Breast epithelium (tissue), 4 donors: ENCODE measurements around the gene NR1H2. TPM values are rescaled to one million over a fixed set of nuclear protein-coding genes. Genes with fewer than 3 reads are reported as not detected.

Source experiments
- DNase-seq, 2 donors: peaks; one replicate each; pipeline ENCODE4 v3.0.0-alpha.2; 2019; ENCODE audit warnings: low spot score in 2 of 2
- H3K27ac ChIP-seq, 2 donors: fragments of 200-600 bp; sonication (generic) in 1 of 2; one replicate each; pipeline ENCODE4 v1.5.1; 2016 to 2019; ENCODE audit warnings: mild to moderate bottlenecking in 1 of 2
- H3K27me3 ChIP-seq, 2 donors: fragments of 200-600 bp; sonication (generic) in 1 of 2; one replicate each; pipeline versions ENCODE4 v1.5.1 to v1.6.0; 2017 to 2019; ENCODE audit warnings: control low read depth in 1 of 2, mild to moderate bottlenecking in 1 of 2
- H3K36me3 ChIP-seq: fragments of 200-600 bp; one replicate; pipeline ENCODE4 v1.5.1; 2019
- H3K4me1 ChIP-seq, 2 donors: fragments of 200-600 bp; sonication (generic); one replicate each; pipeline ENCODE4 v1.5.1; 2016 to 2019; ENCODE audit warnings: control low read depth in 1 of 2
- H3K4me3 ChIP-seq, 3 donors: fragments of 200-600 bp; sonication (generic); 1 replicate in 2 of 3; 2 replicates in 1 of 3; pipeline ENCODE4 v1.5.1; 2016 to 2019; ENCODE audit warnings: mild to moderate bottlenecking in 3 of 3, moderate library complexity in 2 of 3
- H3K9me3 ChIP-seq, 2 donors: fragments of 200-600 bp; sonication (generic) in 1 of 2; one replicate each; pipeline ENCODE4 v1.5.1; 2016 to 2019; ENCODE audit warnings: control low read depth in 1 of 2
- CTCF ChIP-seq, 3 donors: fragments of 450-650 bp; IDR thresholded peaks; one replicate each; pipeline ENCODE4 v1.5.1; 2016 to 2017; ENCODE audit warnings: antibody characterized with exemption in 3 of 3, mild to moderate bottlenecking in 3 of 3, moderate library complexity in 3 of 3
- POLR2A ChIP-seq: fragments of 450-650 bp; IDR thresholded peaks from one replicate; pipeline ENCODE4 v1.6.1; 2016; ENCODE audit warnings: antibody characterized with exemption, mild to moderate bottlenecking, moderate library complexity
- POLR2AphosphoS5 ChIP-seq, 3 donors: sonication (generic); formaldehyde crosslinking; IDR thresholded peaks; one replicate each; pipeline ENCODE4 v1.6.1; 2017; ENCODE audit warnings: antibody characterized with exemption in 3 of 3
- intact Hi-C: fragments of 100-400 bp; cut with DNase I; formaldehyde crosslinking; loops from one replicate; pipeline ENCODE4 v1.15.1; 2023; ENCODE audit warnings: low total_unique reads
- total RNA-seq, 3 donors: library from RNA; depleted of rRNA; stranded (reverse); fragments of >200 nt; gene quantifications; one replicate each; pipeline ENCODE4 v1.1.0, GENCODE V29; 2016

NR1H2 gene
- total RNA-seq, 3 donors from 2014 or later: 71.0 to 105 (median 87.5) TPM

GRCh38 chr19:50377517-50377916 is 1.3 kb downstream of the NR1H2 start:
- Histone ChIP-seq H3K27me3 (no peaks in the 10 kb centered on the region), H3K36me3 (peaks cover 8% of the 10 kb centered on the region), H3K27ac (peak overlapping the region; percentile 99), H3K4me1 (no peaks in the 10 kb centered on the region), H3K4me3 (no peak overlapping the region), H3K9me3 (no peaks in the 10 kb centered on the region)
- TF ChIP-seq POLR2AphosphoS5 (IDR thresholded peaks at IDR 0.05) (no peak), POLR2A (no peak), CTCF (IDR thresholded peaks at IDR 0.05) (no peak)
- DNase-seq: no peak
- intact Hi-C loops: no loop called here

- intact Hi-C loops: no loop called here
- H3K36me3 ChIP-seq: peaks cover 8% of the 10 kb centered on the region
- DNase-seq: no peak
- TF ChIP-seq POLR2AphosphoS5 (IDR thresholded peaks at IDR 0.05) (no peak), CTCF (IDR thresholded peaks at IDR 0.05) (no peak), POLR2A (no peak)
- no peaks in the 10 kb centered on the region for H3K9me3 ChIP-seq
- H3K4me1 ChIP-seq: no peaks in the 10 kb centered on the region
- no peak overlapping the region for H3K4me3 ChIP-seq
- no peak overlapping the region for H3K27ac ChIP-seq
- H3K27me3 ChIP-seq: no peaks in the 10 kb centered on the region
These were observed 2.1 kb downstream of the NR1H2 start for GRCh38 chr19:50378169-50378862.

GRCh38 chr19:50378863-50379236 is 2.6 kb downstream of the NR1H2 start:
- intact Hi-C loops: no loop called here
- no peak for DNase-seq
- Histone ChIP-seq H3K27ac (no peak overlapping the region), H3K9me3 (no peaks in the 10 kb centered on the region), H3K36me3 (peaks cover 8% of the 10 kb centered on the region), H3K4me1 (no peaks in the 10 kb centered on the region), H3K27me3 (no peaks in the 10 kb centered on the region), H3K4me3 (no peak overlapping the region)
- TF ChIP-seq POLR2A (no peak), POLR2AphosphoS5 (IDR thresholded peaks at IDR 0.05) (no peak), CTCF (IDR thresholded peaks at IDR 0.05) (no peak)

GRCh38 chr19:50379602-50380001 is 3.3 kb downstream of the NR1H2 start:
- peaks cover 8% of the 10 kb centered on the region for H3K36me3 ChIP-seq
- H3K4me1 ChIP-seq: no peaks in the 10 kb centered on the region
- H3K9me3 ChIP-seq: no peaks in the 10 kb centered on the region
- H3K4me3 ChIP-seq: no peak overlapping the region
- H3K27me3 ChIP-seq: no peaks in the 10 kb centered on the region
- intact Hi-C loops: no loop called here
- H3K27ac ChIP-seq: no peak overlapping the region
- no peak for TF ChIP-seq POLR2A
- no peak for DNase-seq

- TF ChIP-seq POLR2A (no peak), POLR2AphosphoS5 (IDR thresholded peaks at IDR 0.05) (no peak), CTCF (IDR thresholded peaks at IDR 0.05) (no peak)
- Histone ChIP-seq H3K36me3 (peaks cover 8% of the 10 kb centered on the region), H3K27me3 (no peaks in the 10 kb centered on the region), H3K4me1 (no peaks in the 10 kb centered on the region), H3K27ac (no peak overlapping the region), H3K9me3 (no peaks in the 10 kb centered on the region), H3K4me3 (no peak overlapping the region)
- intact Hi-C loops: no loop called here
- DNase-seq: no peak
These were observed 3.9 kb downstream of the NR1H2 start for GRCh38 chr19:50380137-50380536.

GRCh38 chr19:50380751-50381151 is 4.5 kb downstream of the NR1H2 start:
- no peak for DNase-seq
- Histone ChIP-seq H3K36me3 (peaks cover 8% of the 10 kb centered on the region), H3K4me1 (no peaks in the 10 kb centered on the region), H3K4me3 (no peak overlapping the region), H3K27ac (no peak overlapping the region), H3K9me3 (no peaks in the 10 kb centered on the region), H3K27me3 (no peaks in the 10 kb centered on the region)
- TF ChIP-seq POLR2AphosphoS5 (IDR thresholded peaks at IDR 0.05): no peak
- TF ChIP-seq POLR2A: no peak
- TF ChIP-seq CTCF (IDR thresholded peaks at IDR 0.05): no peak
- intact Hi-C loops: no loop called here
